Measurements from ENCODE around the gene PCDHA10. TPM values are rescaled to one million over a fixed set of nuclear protein-coding genes. Genes with fewer than 3 reads are reported as not detected.

The PCDHA10 gene
- polyA plus RNA-seq, 4 donors, result 0.05 to 1.7 (median 0.43) TPM

GRCh38 chr5:140881889-140882590 lies 26.3 kb downstream of the PCDHA10 start, which contains the start of gene PCDHA13:
PCDHA13 (plus strand) TSS chr5:140882124; CDS start chr5:140882269, 145 bp downstream.
- no peak for DNase-seq (ENCODE audit: low read depth in 4 of 4, low spot score in 3 of 4)

- DNase-seq (ENCODE audit: low read depth in 4 of 4, low spot score in 3 of 4), result no peak
Measured at GRCh38 chr5:140882591-140882899, 26.8 kb downstream of the PCDHA10 start.

GRCh38 chr5:140883373-140883772 lies 27.7 kb downstream of the PCDHA10 start:
- no peak for DNase-seq (ENCODE audit: low read depth in 4 of 4, low spot score in 3 of 4)

- DNase-seq (ENCODE audit: low read depth in 4 of 4, low spot score in 3 of 4), result no peak
Measured at GRCh38 chr5:140883927-140884697, 28.4 kb downstream of the PCDHA10 start.

- no peak for DNase-seq (ENCODE audit: low read depth in 4 of 4, low spot score in 3 of 4)
Measured at GRCh38 chr5:140916325-140916724, 60.6 kb downstream of the PCDHA10 start.

Other genes starting within 250 kb of the PCDHA10 start
- 10 to 100 TPM in 1 of 4 donors, 1 to 10 TPM in 3; 7.3 to 10.0 (median 8.4) TPM for gene CD14, start 222.7 kb upstream of the PCDHA10 start, polyA plus RNA-seq (ENCODE audit: insufficient read length in 4 of 4)
- 10 to 100 TPM; 15.5 to 18.8 (median 16.9) TPM for gene TMCO6, start 216.4 kb upstream of the PCDHA10 start, polyA plus RNA-seq (ENCODE audit: insufficient read length in 4 of 4)
- gene NDUFA2, start 208.3 kb upstream of the PCDHA10 start, polyA plus RNA-seq (ENCODE audit: insufficient read length in 4 of 4), result 100 to 1,000 TPM in 1 of 4 donors, 10 to 100 TPM in 3; 73.4 to 113 (median 79.0) TPM
- 100 to 1,000 TPM; 150 to 164 (median 156) TPM for gene IK, start 208.1 kb upstream of the PCDHA10 start, polyA plus RNA-seq (ENCODE audit: insufficient read length in 4 of 4)
- 10 to 100 TPM; 13.2 to 15.3 (median 14.3) TPM for gene WDR55, start 191.0 kb upstream of the PCDHA10 start, polyA plus RNA-seq (ENCODE audit: insufficient read length in 4 of 4)
- under 1 TPM in 2 of 4 donors, not detected in 2; 0.14 to 0.29 TPM for gene DND1, start 182.3 kb upstream of the PCDHA10 start, polyA plus RNA-seq (ENCODE audit: insufficient read length in 4 of 4)
- gene HARS1, start 164.5 kb upstream of the PCDHA10 start, polyA plus RNA-seq (ENCODE audit: insufficient read length in 4 of 4), result 10 to 100 TPM; 65.0 to 67.1 (median 66.5) TPM
- gene HARS2, start 164.4 kb upstream of the PCDHA10 start, polyA plus RNA-seq (ENCODE audit: insufficient read length in 4 of 4), result 10 to 100 TPM; 42.7 to 47.6 (median 45.9) TPM
- gene ZMAT2, start 155.4 kb upstream of the PCDHA10 start, polyA plus RNA-seq (ENCODE audit: insufficient read length in 4 of 4), result 100 to 1,000 TPM; 103 to 126 (median 118) TPM
- under 1 TPM in 1 of 4 donors, not detected in 3; 0.06 TPM for gene PCDHA1, start 69.8 kb upstream of the PCDHA10 start, polyA plus RNA-seq (ENCODE audit: insufficient read length in 4 of 4)
- gene PCDHA2, start 61.0 kb upstream of the PCDHA10 start, polyA plus RNA-seq (ENCODE audit: insufficient read length in 4 of 4), result under 1 TPM; 0.13 to 0.30 (median 0.25) TPM
- under 1 TPM; 0.25 to 0.49 (median 0.38) TPM for gene PCDHA3, start 54.8 kb upstream of the PCDHA10 start, polyA plus RNA-seq (ENCODE audit: insufficient read length in 4 of 4)
- 1 to 10 TPM in 2 of 4 donors, under 1 TPM in 2; 0.62 to 1.6 (median 1.1) TPM for gene PCDHA4, start 48.8 kb upstream of the PCDHA10 start, polyA plus RNA-seq (ENCODE audit: insufficient read length in 4 of 4)
- under 1 TPM in 3 of 4 donors, not detected in 1; 0.04 to 0.15 (median 0.06) TPM for gene PCDHA5, start 34.3 kb upstream of the PCDHA10 start, polyA plus RNA-seq (ENCODE audit: insufficient read length in 4 of 4)
- gene PCDHA6, start 27.9 kb upstream of the PCDHA10 start, polyA plus RNA-seq (ENCODE audit: insufficient read length in 4 of 4), result under 1 TPM; 0.13 to 0.51 (median 0.47) TPM
- gene PCDHA7, start 21.6 kb upstream of the PCDHA10 start, polyA plus RNA-seq (ENCODE audit: insufficient read length in 4 of 4), result under 1 TPM; 0.28 to 0.51 (median 0.37) TPM
- gene PCDHA8, start 14.7 kb upstream of the PCDHA10 start, polyA plus RNA-seq (ENCODE audit: insufficient read length in 4 of 4), result under 1 TPM in 3 of 4 donors, not detected in 1; 0.04 to 0.07 (median 0.06) TPM
- gene PCDHA9, start 7.5 kb upstream of the PCDHA10 start, polyA plus RNA-seq (ENCODE audit: insufficient read length in 4 of 4), result under 1 TPM in 3 of 4 donors, not detected in 1; 0.01 to 0.11 (median 0.06) TPM
- under 1 TPM; 0.16 to 0.37 (median 0.27) TPM for gene PCDHA11, start 13.1 kb downstream of the PCDHA10 start, polyA plus RNA-seq (ENCODE audit: insufficient read length in 4 of 4)
- under 1 TPM; 0.03 to 0.24 (median 0.10) TPM for gene PCDHA12, start 19.4 kb downstream of the PCDHA10 start, polyA plus RNA-seq (ENCODE audit: insufficient read length in 4 of 4)
- under 1 TPM in 3 of 4 donors, not detected in 1; 0.01 to 0.14 (median 0.04) TPM for gene PCDHA13, start 26.2 kb downstream of the PCDHA10 start, polyA plus RNA-seq (ENCODE audit: insufficient read length in 4 of 4)
- gene PCDHAC1, start 70.4 kb downstream of the PCDHA10 start, polyA plus RNA-seq (ENCODE audit: insufficient read length in 4 of 4), result under 1 TPM in 3 of 4 donors, not detected in 1; 0.10 to 0.16 (median 0.11) TPM
- under 1 TPM; 0.45 to 0.70 (median 0.59) TPM for gene PCDHAC2, start 110.6 kb downstream of the PCDHA10 start, polyA plus RNA-seq (ENCODE audit: insufficient read length in 4 of 4)
- gene PCDHB1, start 195.5 kb downstream of the PCDHA10 start, polyA plus RNA-seq (ENCODE audit: insufficient read length in 4 of 4), result under 1 TPM; 0.05 to 0.13 (median 0.08) TPM
- 1 to 10 TPM; 3.9 to 7.7 (median 4.9) TPM for gene PCDHB2, start 238.7 kb downstream of the PCDHA10 start, polyA plus RNA-seq (ENCODE audit: insufficient read length in 4 of 4)
- 1 to 10 TPM; 2.5 to 4.7 (median 3.4) TPM for gene PCDHB3, start 244.6 kb downstream of the PCDHA10 start, polyA plus RNA-seq (ENCODE audit: insufficient read length in 4 of 4)